ENCODE measurements around the gene NCS1. TPM values are rescaled to one million over a fixed set of nuclear protein-coding genes. Genes with fewer than 3 reads are reported as not detected.

The NCS1 gene
- total RNA-seq, 1 experiment from 2014 or later, result 18.2 TPM

DNA sequence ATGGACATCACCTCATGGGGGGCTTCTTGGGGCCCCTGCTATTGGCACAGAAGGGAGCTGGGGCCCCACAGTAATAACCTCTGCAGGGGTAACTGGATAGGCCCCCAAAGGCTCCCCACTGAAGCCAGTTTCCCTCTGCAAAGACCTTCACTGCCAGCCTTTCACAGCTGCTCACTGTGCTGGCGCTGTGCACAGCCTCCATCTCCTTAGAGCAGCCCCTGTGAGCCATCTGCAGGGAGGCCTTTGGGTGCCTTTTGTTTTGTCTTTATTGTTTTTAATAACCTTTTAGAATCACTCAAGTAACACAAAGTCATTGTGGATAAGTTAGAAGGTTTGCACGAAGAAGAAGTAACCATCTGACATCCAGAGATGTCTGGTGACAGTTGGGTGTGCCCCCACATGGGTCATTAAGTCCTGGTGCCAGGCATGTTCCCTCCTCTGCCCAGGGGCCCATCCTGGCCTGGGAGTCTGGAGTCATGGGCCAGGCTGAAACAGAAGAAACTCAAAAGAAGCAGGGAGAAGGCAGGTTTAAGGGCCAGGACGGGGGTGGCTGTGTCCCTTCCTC, 42.7 kb downstream of the NCS1 start:
- Histone ChIP-seq H3K4me3 (ENCODE audit: low read depth, low read length) (no peak overlapping the region), H3K9me3 (no peaks in the 10 kb centered on the region), H3K4me1 (no peaks in the 10 kb centered on the region; the same call in 1 of the 2 replicates), H3K36me3 (ENCODE audit: control insufficient read depth, insufficient read depth, low read length) (no peaks in the 10 kb centered on the region), H3K27me3 (replicated peaks; ENCODE audit: control insufficient read depth, insufficient read depth, low read length) (no peaks in the 10 kb centered on the region)
- POLR2A ChIA-PET, result no interaction called here
- CTCF ChIA-PET, result no interaction called here
- DNase-seq, result no peak
- Mint-ChIP-seq H3K36me3 (ENCODE audit: insufficient read depth, unreplicated experiment) (peaks cover 9% of the 10 kb centered on the region), H3K9me3 (ENCODE audit: unreplicated experiment) (no peaks in the 10 kb centered on the region), H3K27me3 (ENCODE audit: insufficient read depth, unreplicated experiment) (no peaks in the 10 kb centered on the region), H3K27ac (ENCODE audit: unreplicated experiment) (no peak overlapping the region), H3K4me1 (ENCODE audit: low read depth, unreplicated experiment) (no peaks in the 10 kb centered on the region), H3K4me3 (ENCODE audit: unreplicated experiment) (no peak overlapping the region)
- no TSS peak for BruUV-seq (replicated peaks)
- TF ChIP-seq, protein P1, sequence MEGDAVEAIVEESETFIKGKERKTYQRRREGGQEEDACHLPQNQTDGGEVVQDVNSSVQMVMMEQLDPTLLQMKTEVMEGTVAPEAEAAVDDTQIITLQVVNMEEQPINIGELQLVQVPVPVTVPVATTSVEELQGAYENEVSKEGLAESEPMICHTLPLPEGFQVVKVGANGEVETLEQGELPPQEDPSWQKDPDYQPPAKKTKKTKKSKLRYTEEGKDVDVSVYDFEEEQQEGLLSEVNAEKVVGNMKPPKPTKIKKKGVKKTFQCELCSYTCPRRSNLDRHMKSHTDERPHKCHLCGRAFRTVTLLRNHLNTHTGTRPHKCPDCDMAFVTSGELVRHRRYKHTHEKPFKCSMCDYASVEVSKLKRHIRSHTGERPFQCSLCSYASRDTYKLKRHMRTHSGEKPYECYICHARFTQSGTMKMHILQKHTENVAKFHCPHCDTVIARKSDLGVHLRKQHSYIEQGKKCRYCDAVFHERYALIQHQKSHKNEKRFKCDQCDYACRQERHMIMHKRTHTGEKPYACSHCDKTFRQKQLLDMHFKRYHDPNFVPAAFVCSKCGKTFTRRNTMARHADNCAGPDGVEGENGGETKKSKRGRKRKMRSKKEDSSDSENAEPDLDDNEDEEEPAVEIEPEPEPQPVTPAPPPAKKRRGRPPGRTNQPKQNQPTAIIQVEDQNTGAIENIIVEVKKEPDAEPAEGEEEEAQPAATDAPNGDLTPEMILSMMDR (IDR thresholded peaks at IDR 0.05; ENCODE audit: insufficient read depth in 1 of 2, low read depth in 1 of 2, low read length in 1 of 2, severe bottlenecking in 1 of 2, unreplicated experiment in 1 of 2), result no peak
- intact Hi-C loops (cut with micrococcal nuclease; ENCODE audit: unreplicated experiment), result no loop called here

DNA sequence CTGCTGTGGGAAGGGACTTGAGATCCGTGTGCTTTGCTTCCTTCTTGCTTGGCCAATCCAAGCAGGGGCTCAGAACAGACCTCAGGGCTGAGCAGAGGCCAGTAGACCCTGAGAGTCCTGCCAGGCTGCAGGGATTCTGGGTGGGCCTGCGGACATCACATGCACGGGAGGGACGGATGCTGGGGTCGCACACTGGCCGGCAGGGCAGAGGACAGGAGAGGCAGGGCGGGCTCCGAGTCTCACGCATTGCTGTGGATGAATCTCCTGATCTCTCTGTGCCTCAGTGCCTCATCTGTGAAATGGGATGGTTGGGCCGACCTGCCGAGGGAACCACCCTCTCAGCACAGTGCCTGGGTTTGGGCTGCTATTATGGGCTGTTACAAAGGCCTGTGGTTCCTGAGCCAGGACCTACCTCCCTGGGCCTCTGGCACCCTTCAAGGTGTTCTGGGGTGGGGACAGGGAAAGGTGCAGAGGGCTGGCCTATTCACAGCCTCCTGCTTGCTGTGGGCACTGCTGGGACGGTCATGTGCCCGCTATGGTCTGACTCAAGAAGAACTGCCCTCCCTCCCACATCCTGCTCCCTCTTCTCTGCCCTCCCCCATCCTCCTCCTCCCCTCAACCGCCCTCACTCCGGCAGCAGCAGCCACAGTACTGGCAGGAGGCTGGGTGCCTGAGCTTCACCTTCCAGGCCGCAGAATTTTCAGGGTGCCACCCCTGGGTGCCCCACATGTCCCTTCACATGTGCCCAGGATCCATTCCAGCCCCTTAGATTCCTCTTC, 43.3 kb downstream of the NCS1 start:
- H3K27me3 Mint-ChIP-seq (ENCODE audit: insufficient read depth, unreplicated experiment), result no peaks in the 10 kb centered on the region
- BruUV-seq (replicated peaks), result no TSS peak

DNA sequence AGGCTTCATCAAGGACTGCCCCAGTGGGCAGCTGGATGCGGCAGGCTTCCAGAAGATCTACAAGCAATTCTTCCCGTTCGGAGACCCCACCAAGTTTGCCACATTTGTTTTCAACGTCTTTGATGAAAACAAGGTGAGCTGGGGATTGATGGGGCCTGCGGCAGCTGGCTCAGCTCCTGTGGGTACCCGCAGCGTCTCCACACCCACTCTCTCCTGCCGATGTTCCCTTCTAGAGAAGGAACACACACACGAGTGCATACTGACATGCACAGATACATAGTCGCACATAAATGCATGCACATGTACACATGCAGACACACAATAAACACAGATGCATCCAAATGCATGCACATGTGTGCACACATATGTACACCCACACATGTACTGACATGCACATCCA, 45.6 kb downstream of the NCS1 start:
- no TSS peak for BruUV-seq (replicated peaks)
- Mint-ChIP-seq H3K36me3 (ENCODE audit: insufficient read depth, unreplicated experiment) (peaks cover 9% of the 10 kb centered on the region), H3K9me3 (ENCODE audit: unreplicated experiment) (no peaks in the 10 kb centered on the region), H3K4me1 (ENCODE audit: low read depth, unreplicated experiment) (no peaks in the 10 kb centered on the region), H3K4me3 (ENCODE audit: unreplicated experiment) (no peak overlapping the region), H3K27me3 (ENCODE audit: insufficient read depth, unreplicated experiment) (no peaks in the 10 kb centered on the region), H3K27ac (ENCODE audit: unreplicated experiment) (no peak overlapping the region)
- CTCF ChIA-PET, result no interaction called here
- no peak for DNase-seq
- POLR2A ChIA-PET, result no interaction called here
- Histone ChIP-seq H3K4me3 (ENCODE audit: low read depth, low read length) (no peak overlapping the region), H3K36me3 (ENCODE audit: control insufficient read depth, insufficient read depth, low read length) (no peaks in the 10 kb centered on the region), H3K4me1 (no peaks in the 10 kb centered on the region; the same call in 1 of the 2 replicates), H3K9me3 (no peaks in the 10 kb centered on the region), H3K27me3 (replicated peaks; ENCODE audit: control insufficient read depth, insufficient read depth, low read length) (no peaks in the 10 kb centered on the region)
- intact Hi-C loops (cut with micrococcal nuclease; ENCODE audit: unreplicated experiment), result no loop called here
- TF ChIP-seq, protein P1 (IDR thresholded peaks at IDR 0.05; ENCODE audit: insufficient read depth in 1 of 2, low read depth in 1 of 2, low read length in 1 of 2, severe bottlenecking in 1 of 2, unreplicated experiment in 1 of 2), result no peak

More for the DNA sequence above, 43.3 kb downstream of the NCS1 start:
- CTCF ChIA-PET, result no interaction called here
- Mint-ChIP-seq H3K36me3 (ENCODE audit: insufficient read depth, unreplicated experiment) (peaks cover 9% of the 10 kb centered on the region), H3K9me3 (ENCODE audit: unreplicated experiment) (no peaks in the 10 kb centered on the region), H3K4me1 (ENCODE audit: low read depth, unreplicated experiment) (no peaks in the 10 kb centered on the region), H3K27ac (ENCODE audit: unreplicated experiment) (no peak overlapping the region), H3K4me3 (ENCODE audit: unreplicated experiment) (no peak overlapping the region)
- DNase-seq, result no peak
- Histone ChIP-seq H3K4me3 (ENCODE audit: low read depth, low read length) (no peak overlapping the region), H3K9me3 (no peaks in the 10 kb centered on the region), H3K36me3 (ENCODE audit: control insufficient read depth, insufficient read depth, low read length) (no peaks in the 10 kb centered on the region), H3K27me3 (replicated peaks; ENCODE audit: control insufficient read depth, insufficient read depth, low read length) (no peaks in the 10 kb centered on the region), H3K4me1 (no peaks in the 10 kb centered on the region; the same call in 1 of the 2 replicates)
- POLR2A ChIA-PET, result no interaction called here
- intact Hi-C loops (cut with micrococcal nuclease; ENCODE audit: unreplicated experiment), result no loop called here
- TF ChIP-seq, protein P1 (IDR thresholded peaks at IDR 0.05; ENCODE audit: insufficient read depth in 1 of 2, low read depth in 1 of 2, low read length in 1 of 2, severe bottlenecking in 1 of 2, unreplicated experiment in 1 of 2), result no peak

Data from Caco-2 (cell line).